Thymus (tissue), 11 donors: ENCODE results near the gene HECTD4. TPM values are rescaled to one million over a fixed set of nuclear protein-coding genes. Genes with fewer than 3 reads are reported as not detected.

Experiments
- DNase-seq, 9 donors: peaks; one replicate each; pipeline ENCODE4 v3.0.0-alpha.2; 2013; ENCODE audit warnings: low spot score in 9 of 9, low read depth in 6 of 9, missing footprints in 1 of 9
- H3K27ac ChIP-seq, 2 donors: one replicate each; pipeline ENCODE4 v1.5.1; 2013; ENCODE audit warnings: control low read depth in 1 of 2, low read depth in 1 of 2, low read length in 1 of 2, mild to moderate bottlenecking in 1 of 2, moderate library complexity in 1 of 2
- H3K27me3 ChIP-seq, 2 donors: one replicate each; pipeline ENCODE4 v1.5.1; 2013; ENCODE audit warnings: low read length in 1 of 2; ENCODE audit not compliant: control insufficient read depth in 2 of 2, insufficient read depth in 1 of 2
- H3K36me3 ChIP-seq, 2 donors: one replicate each; pipeline ENCODE4 v1.5.1; 2013; ENCODE audit warnings: low read length in 1 of 2, mild to moderate bottlenecking in 1 of 2, moderate library complexity in 1 of 2; ENCODE audit not compliant: control insufficient read depth in 2 of 2, insufficient read depth in 2 of 2
- H3K4me1 ChIP-seq, 2 donors: one replicate each; pipeline ENCODE4 v1.5.1; 2013; ENCODE audit warnings: low read length in 2 of 2; ENCODE audit not compliant: control insufficient read depth in 2 of 2, insufficient read depth in 2 of 2
- H3K4me3 ChIP-seq, 2 donors: one replicate each; pipeline ENCODE4 v1.5.1; 2013; ENCODE audit warnings: low read length in 2 of 2, control low read depth in 1 of 2, mild to moderate bottlenecking in 1 of 2
- H3K9me3 ChIP-seq, 2 donors: one replicate each; pipeline ENCODE4 v1.5.1; 2013; ENCODE audit warnings: low read length in 1 of 2, mild to moderate bottlenecking in 1 of 2; ENCODE audit not compliant: control insufficient read depth in 2 of 2, insufficient read depth in 1 of 2
- WGBS: extraction: QIAGEN DNeasy Blood & Tissue Kit; methylation state at CpG from one replicate; pipeline ENCODE4 v1.1.7; 2013; 5-methylcytosine and 5-hydroxymethylcytosine counted together
- polyA plus RNA-seq: library from polyadenylated mRNA; stranded (reverse); fragments of 200-250 nt; gene quantifications from one replicate; pipeline ENCODE4 v1.2.3, GENCODE V29; 2013
- total RNA-seq: library from RNA; stranded (reverse); fragments of 120-200 nt; gene quantifications from one replicate; pipeline ENCODE4 v1.2.4, GENCODE V29; 2013
- donor health status: healthy.

Gene HECTD4
- total and polyA plus RNA-seq, 2 donors: 9.6 to 19.3 TPM

- WGBS: 96% methylated on average over 1 of the region's 1 CpG
- H3K27ac ChIP-seq: no peak overlapping the region
- no peaks in the 10 kb centered on the region for H3K27me3 ChIP-seq
- peaks cover 19 to 22% of the 10 kb centered on the region in 2 donors for H3K36me3 ChIP-seq
- DNase-seq: no peak
- H3K9me3 ChIP-seq: no peaks in the 10 kb centered on the region
- peaks cover 8 to 9% of the 10 kb centered on the region in 2 donors for H3K4me1 ChIP-seq
- H3K4me3 ChIP-seq: no peak overlapping the region
Observed at GRCh38 chr12:112131686-112132085, 250.5 kb downstream of the HECTD4 start.

GRCh38 chr12:112130441-112130998 lies 251.7 kb downstream of the HECTD4 start:
- no peaks in the 10 kb centered on the region for H3K27me3 ChIP-seq
- no peak overlapping the region for H3K4me3 ChIP-seq
- peaks cover 9 to 12% of the 10 kb centered on the region in 2 donors for H3K36me3 ChIP-seq
- no peaks in the 10 kb centered on the region for H3K9me3 ChIP-seq
- WGBS: 2% methylated on average over 2 of the region's 2 CpGs
- DNase-seq: peak in 5 of 9 donors; percentile 28 to 72 (median 41)
- peak overlapping the region; percentile 65 to 68 for H3K27ac ChIP-seq
- H3K4me1 ChIP-seq: peaks cover 16% of the 10 kb centered on the region in 2 donors

- no peak for DNase-seq
- Histone ChIP-seq H3K4me1 (peaks cover 16 to 22% of the 10 kb centered on the region in 2 donors), H3K36me3 (no peaks in the 10 kb centered on the region), H3K4me3 (no peak overlapping the region), H3K9me3 (no peaks in the 10 kb centered on the region), H3K27me3 (peaks cover 0 to 2% of the 10 kb centered on the region in 2 donors), H3K27ac (no peak overlapping the region)
- 90% methylated on average over 7 of the region's 7 CpGs for WGBS
Observed at GRCh38 chr12:112126911-112127310, 255.3 kb downstream of the HECTD4 start.

- Histone ChIP-seq H3K27ac (peak overlapping the region; percentile 96 to 97), H3K4me1 (peaks cover 16 to 22% of the 10 kb centered on the region in 2 donors), H3K4me3 (peak overlapping the region; percentile 74 to 91), H3K36me3 (no peaks in the 10 kb centered on the region), H3K9me3 (no peaks in the 10 kb centered on the region), H3K27me3 (peaks cover 0 to 2% of the 10 kb centered on the region in 2 donors)
- 5% methylated on average over 25 of the region's 25 CpGs for WGBS
- peak in 2 of 9 donors; percentile 3 to 41 for DNase-seq
Observed at GRCh38 chr12:112126000-112126438, 256.2 kb downstream of the HECTD4 start.

GRCh38 chr12:112125250-112125999 lies 256.8 kb downstream of the HECTD4 start, which contains the start of gene TRAFD1:
TRAFD1 (plus strand) TSS chr12:112125560; CDS start chr12:112130523, 4,963 bp downstream.
- Histone ChIP-seq H3K4me3 (peak within 1 kb of the TSS; percentile 74 to 91), H3K27ac (peak within 1 kb of the TSS; percentile 96 to 97), H3K4me1 (peaks cover 13 to 22% of the 10 kb centered on the region in 2 donors), H3K27me3 (peaks cover 0 to 2% of the 10 kb centered on the region in 2 donors), H3K9me3 (no peaks in the 10 kb centered on the region), H3K36me3 (no peaks in the 10 kb centered on the region)
- peak; percentile 92 to 99 (median 97) for DNase-seq
- under 1% methylated on average over 63 of the region's 63 CpGs for WGBS

GRCh38 chr12:112124918-112125249 lies 257.3 kb downstream of the HECTD4 start:
- Histone ChIP-seq H3K4me1 (peaks cover 12 to 19% of the 10 kb centered on the region in 2 donors), H3K9me3 (no peaks in the 10 kb centered on the region), H3K4me3 (no peak overlapping the region), H3K36me3 (no peaks in the 10 kb centered on the region), H3K27me3 (peaks cover 0 to 2% of the 10 kb centered on the region in 2 donors), H3K27ac (no peak overlapping the region)
- 8% methylated on average over 1 of the region's 1 CpG for WGBS
- no peak for DNase-seq

- peaks cover 12 to 15% of the 10 kb centered on the region in 2 donors for H3K4me1 ChIP-seq
- peaks cover 0 to 2% of the 10 kb centered on the region in 2 donors for H3K27me3 ChIP-seq
- no peak overlapping the region for H3K27ac ChIP-seq
- H3K4me3 ChIP-seq: no peak overlapping the region
- no peaks in the 10 kb centered on the region for H3K9me3 ChIP-seq
- WGBS: 95% methylated on average over 12 of the region's 12 CpGs
- no peaks in the 10 kb centered on the region for H3K36me3 ChIP-seq
- DNase-seq: no peak
Observed at GRCh38 chr12:112122823-112123690, 259.2 kb downstream of the HECTD4 start.

- DNase-seq: no peak
- H3K27ac ChIP-seq: peak overlapping the region in 1 of 2 donors; percentile 31
- no peaks in the 10 kb centered on the region for H3K36me3 ChIP-seq
- WGBS: 94% methylated on average over 11 of the region's 11 CpGs
- H3K4me1 ChIP-seq: peaks cover 11 to 18% of the 10 kb centered on the region in 2 donors
- H3K4me3 ChIP-seq: no peak overlapping the region
- H3K27me3 ChIP-seq: peaks cover 0 to 2% of the 10 kb centered on the region in 2 donors
- H3K9me3 ChIP-seq: no peaks in the 10 kb centered on the region
Observed at GRCh38 chr12:112121780-112122565, 260.3 kb downstream of the HECTD4 start.
